SJCRH30 (cell line): ENCODE measurements around the gene ELFN2. TPM values are rescaled to one million over a fixed set of nuclear protein-coding genes. Genes with fewer than 3 reads are reported as not detected.
"Not testable (repeated sequence)": the region's sequence is repeated elsewhere in the genome, so short reads cannot be mapped to it uniquely, and the experiment has no call there.

Experiments
- DNase-seq, 2 experiments: peaks; one replicate each; pipeline ENCODE4 v3.0.0-alpha.2; 2015 to 2020
- H3K27ac ChIP-seq: fragments of 250-450 bp; sonication (Bioruptor Pico); 2 replicates; pipeline ENCODE4 v1.5.1; 2020; ENCODE audit warnings: mild to moderate bottlenecking, moderate library complexity
- H3K27me3 ChIP-seq: fragments of 250-450 bp; sonication (Bioruptor Pico); 2 replicates; pipeline ENCODE4 v1.5.1; 2020; ENCODE audit warnings: mild to moderate bottlenecking, moderate library complexity
- H3K36me3 ChIP-seq: fragments of 250-450 bp; sonication (Bioruptor Pico); 2 replicates; pipeline ENCODE4 v1.5.1; 2020; ENCODE audit warnings: mild to moderate bottlenecking, moderate library complexity
- H3K4me1 ChIP-seq: fragments of 250-450 bp; sonication (Bioruptor Pico); 2 replicates; pipeline ENCODE4 v1.5.1; 2020; ENCODE audit warnings: mild to moderate bottlenecking, moderate library complexity
- H3K4me3 ChIP-seq: fragments of 250-450 bp; sonication (Bioruptor Pico); 2 replicates; pipeline ENCODE4 v1.5.1; 2020; ENCODE audit warnings: mild to moderate bottlenecking, moderate library complexity
- H3K9me3 ChIP-seq: fragments of 250-450 bp; sonication (Bioruptor Pico); replicated peaks from 2 replicates; pipeline ENCODE4 v1.5.1; 2020; ENCODE audit warnings: mild to moderate bottlenecking, moderate library complexity
- total RNA-seq: library from RNA; depleted of rRNA; stranded (reverse); fragments of >200 nt; shearing (Covaris generic); gene quantifications from 2 replicates; pipeline ENCODE4 v1.2.3, GENCODE V29; 2014

The ELFN2 gene
- total RNA-seq, 1 experiment from 2014 or later = 0.02 TPM

GRCh38 chr22:37400719-37401118 is 26.6 kb downstream of the ELFN2 start:
- Histone ChIP-seq H3K27me3 (peaks cover 16% of the 10 kb centered on the region; the same call in 1 of the 2 replicates), H3K4me1 (no peaks in the 10 kb centered on the region), H3K4me3 (no peak overlapping the region), H3K27ac (no peak overlapping the region), H3K36me3 (no peaks in the 10 kb centered on the region), H3K9me3 (no peaks in the 10 kb centered on the region)
- no peak for DNase-seq

GRCh38 chr22:37399457-37399856 is 27.8 kb downstream of the ELFN2 start:
- H3K27ac ChIP-seq, H3K4me1 ChIP-seq, H3K4me3 ChIP-seq, H3K36me3 ChIP-seq, DNase-seq, H3K9me3 ChIP-seq: not testable (repeated sequence)
- peaks cover 18% of the 10 kb centered on the region for H3K27me3 ChIP-seq

- Histone ChIP-seq H3K4me1 (no peaks in the 10 kb centered on the region), H3K36me3 (no peaks in the 10 kb centered on the region), H3K9me3 (no peaks in the 10 kb centered on the region), H3K4me3 (no peak overlapping the region), H3K27me3 (peaks cover 25% of the 10 kb centered on the region), H3K27ac (no peak overlapping the region)
- no peak for DNase-seq
These were observed 30.1 kb downstream of the ELFN2 start for GRCh38 chr22:37397226-37397625.

- no peaks in the 10 kb centered on the region for H3K36me3 ChIP-seq
- no peak overlapping the region for H3K4me3 ChIP-seq
- H3K4me1 ChIP-seq = no peaks in the 10 kb centered on the region
- H3K27me3 ChIP-seq = peaks cover 25% of the 10 kb centered on the region
- H3K9me3 ChIP-seq = no peaks in the 10 kb centered on the region
- no peak for DNase-seq
- H3K27ac ChIP-seq = no peak overlapping the region
These were observed 30.7 kb downstream of the ELFN2 start for GRCh38 chr22:37396488-37397084.

GRCh38 chr22:37394341-37394740 is 32.9 kb downstream of the ELFN2 start:
- Histone ChIP-seq H3K4me3 (no peak overlapping the region), H3K9me3 (no peaks in the 10 kb centered on the region), H3K36me3 (no peaks in the 10 kb centered on the region), H3K4me1 (no peaks in the 10 kb centered on the region), H3K27me3 (peaks cover 17% of the 10 kb centered on the region), H3K27ac (no peak overlapping the region)
- no peak for DNase-seq

GRCh38 chr22:37393746-37394145 is 33.5 kb downstream of the ELFN2 start:
- Histone ChIP-seq H3K27ac (no peak overlapping the region), H3K9me3 (no peaks in the 10 kb centered on the region), H3K4me3 (no peak overlapping the region), H3K4me1 (no peaks in the 10 kb centered on the region), H3K36me3 (no peaks in the 10 kb centered on the region), H3K27me3 (peaks cover 17% of the 10 kb centered on the region)
- DNase-seq = no peak

GRCh38 chr22:37392721-37393328 is 34.5 kb downstream of the ELFN2 start:
- no peak overlapping the region for H3K27ac ChIP-seq
- H3K27me3 ChIP-seq = peaks cover 17% of the 10 kb centered on the region
- H3K4me1 ChIP-seq = no peaks in the 10 kb centered on the region
- H3K4me3 ChIP-seq = no peak overlapping the region
- H3K9me3 ChIP-seq = no peaks in the 10 kb centered on the region
- no peaks in the 10 kb centered on the region for H3K36me3 ChIP-seq
- no peak for DNase-seq

GRCh38 chr22:37391702-37392101 is 35.6 kb downstream of the ELFN2 start:
- H3K27me3 ChIP-seq = peaks cover 17% of the 10 kb centered on the region

GRCh38 chr22:37390075-37390474 is 37.2 kb downstream of the ELFN2 start:
- DNase-seq = no peak
- H3K27me3 ChIP-seq = peaks cover 13% of the 10 kb centered on the region
- no peak overlapping the region for H3K27ac ChIP-seq
- no peak overlapping the region for H3K4me3 ChIP-seq
- no peaks in the 10 kb centered on the region for H3K9me3 ChIP-seq
- no peaks in the 10 kb centered on the region for H3K36me3 ChIP-seq
- peaks cover 14% of the 10 kb centered on the region; the same call in 1 of the 2 replicates for H3K4me1 ChIP-seq

More at GRCh38 chr22:37391702-37392101, 35.6 kb downstream of the ELFN2 start:
- Histone ChIP-seq H3K36me3 (no peaks in the 10 kb centered on the region), H3K4me1 (peaks cover 4% of the 10 kb centered on the region; the same call in 1 of the 2 replicates), H3K9me3 (no peaks in the 10 kb centered on the region), H3K27ac (no peak overlapping the region), H3K4me3 (no peak overlapping the region)
- DNase-seq = no peak

- Histone ChIP-seq H3K27ac (no peak overlapping the region), H3K36me3 (no peaks in the 10 kb centered on the region), H3K9me3 (no peaks in the 10 kb centered on the region), H3K4me3 (no peak overlapping the region), H3K4me1 (peaks cover 18% of the 10 kb centered on the region), H3K27me3 (peaks cover 3% of the 10 kb centered on the region; the same call in 1 of the 2 replicates)
- no peak for DNase-seq
These were observed 38.7 kb downstream of the ELFN2 start for GRCh38 chr22:37388538-37388937.

GRCh38 chr22:37387793-37388192 is 39.5 kb downstream of the ELFN2 start:
- H3K27ac ChIP-seq = no peak overlapping the region
- no peak overlapping the region for H3K4me3 ChIP-seq
- no peaks in the 10 kb centered on the region for H3K9me3 ChIP-seq
- no peaks in the 10 kb centered on the region; the same call in 1 of the 2 replicates for H3K27me3 ChIP-seq
- H3K36me3 ChIP-seq = no peaks in the 10 kb centered on the region
- peaks cover 24% of the 10 kb centered on the region for H3K4me1 ChIP-seq
- no peak for DNase-seq

GRCh38 chr22:37386441-37386840 is 40.8 kb downstream of the ELFN2 start:
- peaks cover 2% of the 10 kb centered on the region; the same call in 1 of the 2 replicates for H3K27me3 ChIP-seq
- peaks cover 24% of the 10 kb centered on the region for H3K4me1 ChIP-seq
- no peaks in the 10 kb centered on the region for H3K36me3 ChIP-seq
- DNase-seq = peak; percentile 78 to 79
- no peak overlapping the region for H3K27ac ChIP-seq
- H3K9me3 ChIP-seq = no peaks in the 10 kb centered on the region
- H3K4me3 ChIP-seq = no peak overlapping the region

- Histone ChIP-seq H3K36me3 (no peaks in the 10 kb centered on the region), H3K27ac (no peak overlapping the region), H3K9me3 (no peaks in the 10 kb centered on the region), H3K27me3 (peaks cover 17% of the 10 kb centered on the region; the same call in 1 of the 2 replicates), H3K4me1 (peaks cover 35% of the 10 kb centered on the region), H3K4me3 (no peak overlapping the region)
- DNase-seq = no peak
These were observed 42.6 kb downstream of the ELFN2 start for GRCh38 chr22:37384691-37385090.

- H3K36me3 ChIP-seq = no peaks in the 10 kb centered on the region
- no peak overlapping the region for H3K4me3 ChIP-seq
- H3K9me3 ChIP-seq = no peaks in the 10 kb centered on the region
- peak; percentile 77 to 78 for DNase-seq
- peaks cover 23% of the 10 kb centered on the region; the same call in 1 of the 2 replicates for H3K27me3 ChIP-seq
- peaks cover 48% of the 10 kb centered on the region for H3K4me1 ChIP-seq
- H3K27ac ChIP-seq = no peak overlapping the region
These were observed 43.9 kb downstream of the ELFN2 start for GRCh38 chr22:37383341-37383740.

GRCh38 chr22:37381489-37381888 is 45.8 kb downstream of the ELFN2 start:
- Histone ChIP-seq H3K4me3 (no peak overlapping the region), H3K4me1 (peaks cover 45% of the 10 kb centered on the region), H3K27me3 (peaks cover 35% of the 10 kb centered on the region; the same call in 1 of the 2 replicates), H3K27ac (no peak overlapping the region), H3K9me3 (no peaks in the 10 kb centered on the region), H3K36me3 (no peaks in the 10 kb centered on the region)
- no peak for DNase-seq
